ENCODE data around the gene MAGI2. TPM values are rescaled to one million over a fixed set of nuclear protein-coding genes. Genes with fewer than 3 reads are reported as not detected.

The MAGI2 gene
- total RNA-seq, 2 donors from 2014 or later: 18.3 to 31.8 TPM

- Histone ChIP-seq H3K9me3 (no peaks in the 10 kb centered on the region), H3K27me3 (replicated peaks; ENCODE audit: insufficient read depth) (no peaks in the 10 kb centered on the region), H3K4me1 (ENCODE audit: control insufficient read depth in 1 of 2, low read depth in 2 of 2) (peaks cover 0 to 11% of the 10 kb centered on the region in 2 donors), H3K36me3 (no peaks in the 10 kb centered on the region), H3K4me3 (no peak overlapping the region), H3K27ac (no peak overlapping the region)
- ATAC-seq (ENCODE audit: insufficient number of reproducible peaks, low FRiP score, low read depth) (no peak), DNase-seq (ENCODE audit: low spot score) (no peak)
- no peak for TF ChIP-seq CTCF (IDR thresholded peaks at IDR 0.05)
Observed at GRCh38 chr7:78191475-78192079, 1261.9 kb downstream of the MAGI2 start.

- no peaks in the 10 kb centered on the region for H3K27me3 ChIP-seq (replicated peaks; ENCODE audit: insufficient read depth)
- no peak for DNase-seq (ENCODE audit: low spot score)
Observed at GRCh38 chr7:78189762-78190161, 1263.7 kb downstream of the MAGI2 start.

GRCh38 chr7:78185149-78185745 is 1268.2 kb downstream of the MAGI2 start:
- Histone ChIP-seq H3K9me3 (no peaks in the 10 kb centered on the region), H3K36me3 (no peaks in the 10 kb centered on the region), H3K4me1 (ENCODE audit: control insufficient read depth in 1 of 2, low read depth in 2 of 2) (no peaks in the 10 kb centered on the region), H3K4me3 (no peak overlapping the region), H3K27me3 (replicated peaks; ENCODE audit: insufficient read depth) (no peaks in the 10 kb centered on the region), H3K27ac (no peak overlapping the region)
- ATAC-seq (ENCODE audit: insufficient number of reproducible peaks, low FRiP score, low read depth): no peak
- no peak for TF ChIP-seq CTCF (IDR thresholded peaks at IDR 0.05)
- DNase-seq (ENCODE audit: low spot score): no peak

More at GRCh38 chr7:78189762-78190161, 1263.7 kb downstream of the MAGI2 start:
- Histone ChIP-seq H3K9me3 (no peaks in the 10 kb centered on the region), H3K36me3 (no peaks in the 10 kb centered on the region), H3K27ac (no peak overlapping the region), H3K4me1 (ENCODE audit: control insufficient read depth in 1 of 2, low read depth in 2 of 2) (peaks cover 0 to 10% of the 10 kb centered on the region in 2 donors), H3K4me3 (no peak overlapping the region)
- TF ChIP-seq CTCF (IDR thresholded peaks at IDR 0.05): no peak
- no peak for ATAC-seq (ENCODE audit: insufficient number of reproducible peaks, low FRiP score, low read depth)

GRCh38 chr7:78184299-78184698 is 1269.2 kb downstream of the MAGI2 start:
- ATAC-seq (ENCODE audit: insufficient number of reproducible peaks, low FRiP score, low read depth) (no peak), DNase-seq (ENCODE audit: low spot score) (no peak)
- no peaks in the 10 kb centered on the region for H3K4me1 ChIP-seq (ENCODE audit: control insufficient read depth in 1 of 2, low read depth in 2 of 2)
- H3K27me3 ChIP-seq (replicated peaks; ENCODE audit: insufficient read depth): no peaks in the 10 kb centered on the region
- no peak for TF ChIP-seq CTCF (IDR thresholded peaks at IDR 0.05)
- no peaks in the 10 kb centered on the region for H3K9me3 ChIP-seq
- H3K4me3 ChIP-seq: no peak overlapping the region
- no peak overlapping the region for H3K27ac ChIP-seq
- no peaks in the 10 kb centered on the region for H3K36me3 ChIP-seq

- Histone ChIP-seq H3K27ac (no peak overlapping the region), H3K27me3 (replicated peaks; ENCODE audit: insufficient read depth) (no peaks in the 10 kb centered on the region), H3K9me3 (no peaks in the 10 kb centered on the region), H3K4me1 (ENCODE audit: control insufficient read depth in 1 of 2, low read depth in 2 of 2) (peaks cover 4 to 17% of the 10 kb centered on the region in 2 donors), H3K36me3 (no peaks in the 10 kb centered on the region), H3K4me3 (no peak overlapping the region)
- ATAC-seq (ENCODE audit: insufficient number of reproducible peaks, low FRiP score, low read depth): no peak
- no peak for DNase-seq (ENCODE audit: low spot score)
- TF ChIP-seq CTCF (IDR thresholded peaks at IDR 0.05): no peak
Observed at GRCh38 chr7:78179827-78180477, 1273.5 kb downstream of the MAGI2 start.
